Measurements from ENCODE around the gene OR1L6.

OR1L6 gene, protein sequence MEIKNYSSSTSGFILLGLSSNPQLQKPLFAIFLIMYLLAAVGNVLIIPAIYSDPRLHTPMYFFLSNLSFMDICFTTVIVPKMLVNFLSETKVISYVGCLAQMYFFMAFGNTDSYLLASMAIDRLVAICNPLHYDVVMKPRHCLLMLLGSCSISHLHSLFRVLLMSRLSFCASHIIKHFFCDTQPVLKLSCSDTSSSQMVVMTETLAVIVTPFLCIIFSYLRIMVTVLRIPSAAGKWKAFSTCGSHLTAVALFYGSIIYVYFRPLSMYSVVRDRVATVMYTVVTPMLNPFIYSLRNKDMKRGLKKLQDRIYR

DNA sequence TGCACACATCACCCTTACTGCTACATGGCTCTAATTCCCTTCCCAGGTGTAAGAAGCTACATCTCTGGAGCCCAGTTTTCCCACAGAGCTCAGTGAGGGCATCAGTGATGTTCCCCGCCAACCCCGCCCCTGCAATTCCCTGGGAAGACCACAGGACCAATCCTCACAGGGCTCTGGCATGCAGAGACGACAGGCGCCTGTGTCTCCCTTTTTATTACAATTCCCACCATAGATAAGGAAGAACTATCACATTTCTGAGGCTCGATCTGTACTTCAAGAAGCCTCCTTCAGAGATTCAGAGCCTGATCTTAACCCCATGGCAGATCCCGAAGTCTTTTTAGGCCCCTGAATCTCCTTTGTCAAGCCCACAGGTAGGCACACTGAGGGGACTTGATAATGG lies at the start of gene OR1L6:
TSS of gene OR1L6 (plus strand) at position 301 of the 400 bp plus-strand sequence. CDS start 7,545 bp downstream, outside the sequence.
- Mint-ChIP-seq H3K9me3 (peaks cover 13% of the 10 kb centered on the region), H3K27ac (no peak within 1 kb of the TSS), H3K27me3 (ENCODE audit: low read depth) (no peaks in the 10 kb centered on the region), H3K4me1 (ENCODE audit: low read depth) (no peaks in the 10 kb centered on the region), H3K36me3 (ENCODE audit: low read depth) (no peaks in the 10 kb centered on the region), H3K4me3 (no peak within 1 kb of the TSS)
- DNase-seq (ENCODE audit: low spot score) = no peak

DNA sequence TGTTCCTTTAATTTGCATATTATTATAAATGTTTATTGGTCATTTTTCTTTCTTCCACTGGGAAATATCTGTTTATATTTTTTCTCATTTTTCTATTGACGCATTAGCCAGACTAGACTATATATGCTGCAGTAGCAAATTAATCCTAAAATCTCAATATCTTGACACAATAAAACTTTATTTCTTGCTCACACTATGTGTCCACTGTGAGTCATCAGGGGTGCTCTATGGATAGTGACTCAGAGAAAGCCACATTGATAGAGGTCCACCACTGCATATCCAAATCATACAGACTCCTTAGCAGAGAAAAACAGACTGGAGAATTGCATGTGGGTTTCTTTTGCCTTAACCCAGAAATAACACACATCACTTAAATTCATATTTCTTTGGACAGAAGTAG lies 46.4 kb upstream of the OR1L6 start:
- Mint-ChIP-seq H3K4me1 (ENCODE audit: low read depth) (no peaks in the 10 kb centered on the region), H3K9me3 (no peaks in the 10 kb centered on the region), H3K36me3 (ENCODE audit: low read depth) (no peaks in the 10 kb centered on the region), H3K4me3 (no peak overlapping the region), H3K27me3 (ENCODE audit: low read depth) (no peaks in the 10 kb centered on the region), H3K27ac (no peak overlapping the region)
- no peak for DNase-seq (ENCODE audit: low spot score)

DNA sequence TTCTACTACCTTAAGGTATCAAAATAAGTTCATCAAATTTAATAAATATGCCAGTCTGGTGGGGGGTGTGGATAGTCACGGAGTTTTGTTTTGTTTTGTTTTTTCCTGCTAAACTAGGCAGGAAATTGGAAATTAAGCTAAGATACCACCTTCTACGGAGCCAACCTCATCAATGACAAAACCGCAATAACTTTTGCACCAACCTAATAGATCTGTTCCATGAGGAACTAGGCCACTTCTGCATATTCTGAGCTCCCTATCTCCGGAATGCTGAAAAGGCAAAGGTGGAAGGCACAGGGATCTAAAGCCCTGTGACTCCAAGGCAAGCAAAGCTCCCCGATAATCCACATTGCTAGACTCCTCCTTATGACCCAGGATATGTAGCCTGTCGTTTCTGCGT lies 24.1 kb upstream of the OR1L6 start:
- Mint-ChIP-seq H3K4me3 (no peak overlapping the region), H3K4me1 (ENCODE audit: low read depth) (no peaks in the 10 kb centered on the region), H3K27ac (no peak overlapping the region), H3K27me3 (ENCODE audit: low read depth) (no peaks in the 10 kb centered on the region), H3K9me3 (peaks cover 28% of the 10 kb centered on the region), H3K36me3 (ENCODE audit: low read depth) (no peaks in the 10 kb centered on the region)
- no peak for DNase-seq (ENCODE audit: low spot score)

DNA sequence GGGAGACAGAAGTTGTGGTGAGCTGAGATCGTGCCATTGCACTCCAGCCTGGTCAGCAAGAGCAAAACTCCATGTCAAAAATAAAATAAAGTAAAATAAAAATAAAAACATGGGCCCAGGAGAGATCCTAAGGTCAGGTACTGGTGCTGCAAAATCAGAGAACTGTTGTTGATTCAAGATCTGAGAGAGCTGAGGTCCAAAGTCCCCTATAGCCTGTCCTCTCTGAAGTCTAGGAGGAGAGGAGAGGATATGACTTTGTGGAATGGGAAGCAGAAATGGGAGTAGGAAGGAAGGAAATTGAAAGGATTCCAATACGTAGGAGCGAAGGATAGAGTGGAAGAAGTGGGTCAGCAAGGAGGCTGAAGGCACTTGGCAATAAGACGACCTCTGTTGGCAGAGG lies 22.9 kb upstream of the OR1L6 start:
- Mint-ChIP-seq H3K27ac (no peak overlapping the region), H3K9me3 (peaks cover 31% of the 10 kb centered on the region), H3K36me3 (ENCODE audit: low read depth) (no peaks in the 10 kb centered on the region), H3K4me3 (no peak overlapping the region), H3K27me3 (ENCODE audit: low read depth) (no peaks in the 10 kb centered on the region), H3K4me1 (ENCODE audit: low read depth) (no peaks in the 10 kb centered on the region)
- DNase-seq (ENCODE audit: low spot score) = no peak

DNA sequence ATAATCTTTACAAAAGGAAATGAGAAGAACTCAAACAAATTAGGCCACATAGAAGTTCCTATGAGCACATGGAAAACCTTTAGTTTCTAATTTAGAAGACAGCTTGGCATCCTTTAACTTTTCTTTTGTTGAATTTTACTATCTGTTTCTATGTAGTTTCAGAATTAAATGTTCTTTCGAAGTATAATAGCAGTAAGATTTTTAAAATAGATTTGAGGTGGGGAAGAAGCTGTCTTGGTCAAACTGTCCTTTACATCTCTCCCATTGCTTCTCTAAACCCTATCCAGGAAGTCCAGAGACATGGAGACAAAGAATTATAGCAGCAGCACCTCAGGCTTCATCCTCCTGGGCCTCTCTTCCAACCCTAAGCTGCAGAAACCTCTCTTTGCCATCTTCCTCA lies 18.4 kb upstream of the OR1L6 start, which contains the start of gene OR1L4:
TSS of gene OR1L4 (plus strand) at position 301 of the 400 bp plus-strand sequence. CDS start at position 301, 0 bp downstream.
- H3K9me3 Mint-ChIP-seq = peaks cover 50% of the 10 kb centered on the region
- H3K4me3 Mint-ChIP-seq = no peak within 1 kb of the TSS
- no peak for DNase-seq (ENCODE audit: low spot score)
- no peaks in the 10 kb centered on the region for H3K36me3 Mint-ChIP-seq (ENCODE audit: low read depth)
- no peak within 1 kb of the TSS for H3K27ac Mint-ChIP-seq
- no peaks in the 10 kb centered on the region for H3K4me1 Mint-ChIP-seq (ENCODE audit: low read depth)
- H3K27me3 Mint-ChIP-seq (ENCODE audit: low read depth) = no peaks in the 10 kb centered on the region

DNA sequence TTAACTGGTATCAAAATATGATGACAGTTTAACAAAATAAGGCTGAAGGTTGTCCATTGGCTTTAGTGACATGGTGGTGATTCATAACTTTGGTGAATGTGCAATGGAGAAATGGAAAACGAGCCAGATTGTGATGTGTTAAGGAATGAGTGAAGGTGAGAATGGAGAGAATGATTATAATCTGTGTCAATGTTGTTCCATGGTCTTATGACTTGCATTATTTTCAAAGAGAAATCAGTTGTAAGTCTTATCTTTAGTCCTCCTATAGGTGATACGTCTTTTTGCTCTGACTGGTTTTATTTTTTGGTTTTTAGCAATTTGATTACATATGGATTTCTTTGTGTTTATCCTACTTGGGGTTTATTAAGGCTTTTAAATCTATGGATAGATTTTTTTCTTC lies 12.7 kb downstream of the OR1L6 start:
- Mint-ChIP-seq H3K27me3 (ENCODE audit: low read depth) (no peaks in the 10 kb centered on the region), H3K4me3 (no peak overlapping the region), H3K36me3 (ENCODE audit: low read depth) (no peaks in the 10 kb centered on the region), H3K9me3 (peaks cover 26% of the 10 kb centered on the region), H3K27ac (no peak overlapping the region), H3K4me1 (ENCODE audit: low read depth) (no peaks in the 10 kb centered on the region)
- DNase-seq (ENCODE audit: low spot score) = no peak

DNA sequence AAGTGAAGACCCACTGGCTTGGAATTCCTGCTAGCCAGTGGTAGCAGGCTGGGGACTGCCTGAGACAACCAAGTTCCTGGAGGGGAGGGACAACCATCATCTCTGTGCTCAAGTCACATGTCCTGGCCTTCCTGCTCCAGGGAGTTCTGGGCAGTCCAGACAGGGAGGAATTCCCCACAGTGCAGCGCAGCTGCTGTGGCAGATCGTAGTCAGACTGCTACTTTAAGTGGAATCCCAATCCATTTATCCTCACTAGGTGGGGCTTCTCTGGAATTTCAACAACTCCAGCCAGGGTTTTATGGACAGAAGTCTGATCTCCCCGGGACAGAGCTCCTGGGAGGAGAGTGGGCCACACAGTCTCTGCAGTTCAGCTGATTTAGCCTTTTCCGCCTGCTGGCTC lies 25.7 kb downstream of the OR1L6 start:
- no peaks in the 10 kb centered on the region for H3K4me1 Mint-ChIP-seq (ENCODE audit: low read depth)
- DNase-seq (ENCODE audit: low spot score) = no peak
- no peaks in the 10 kb centered on the region for H3K27me3 Mint-ChIP-seq (ENCODE audit: low read depth)
- H3K27ac Mint-ChIP-seq = no peak overlapping the region
- peaks cover 13% of the 10 kb centered on the region for H3K9me3 Mint-ChIP-seq
- no peak overlapping the region for H3K4me3 Mint-ChIP-seq
- H3K36me3 Mint-ChIP-seq (ENCODE audit: low read depth) = no peaks in the 10 kb centered on the region

DNA sequence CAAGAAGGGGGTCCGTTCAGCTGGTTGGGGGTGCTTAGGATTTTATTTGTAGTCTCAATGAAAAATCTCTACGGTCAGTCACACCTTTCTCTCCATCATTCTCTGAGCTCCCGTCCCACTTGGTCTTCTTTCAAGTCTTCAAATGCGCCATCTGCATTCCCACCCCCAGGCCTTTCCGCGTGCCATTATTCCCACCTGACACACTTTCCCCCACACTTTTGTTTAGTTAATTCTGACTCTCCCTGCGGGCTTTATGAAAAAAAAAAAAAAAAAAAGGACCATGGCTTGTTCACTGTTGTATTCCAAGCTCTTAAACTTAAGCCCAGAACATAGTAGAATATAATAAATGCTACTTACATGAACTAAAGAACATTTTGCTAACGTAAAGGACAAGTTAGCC lies 34.9 kb downstream of the OR1L6 start:
- H3K27me3 Mint-ChIP-seq (ENCODE audit: low read depth) = no peaks in the 10 kb centered on the region
- no peak overlapping the region for H3K27ac Mint-ChIP-seq
- no peak overlapping the region for H3K4me3 Mint-ChIP-seq
- no peak for DNase-seq (ENCODE audit: low spot score)
- H3K36me3 Mint-ChIP-seq (ENCODE audit: low read depth) = no peaks in the 10 kb centered on the region
- H3K9me3 Mint-ChIP-seq = peaks cover 4% of the 10 kb centered on the region
- no peaks in the 10 kb centered on the region for H3K4me1 Mint-ChIP-seq (ENCODE audit: low read depth)

DNA sequence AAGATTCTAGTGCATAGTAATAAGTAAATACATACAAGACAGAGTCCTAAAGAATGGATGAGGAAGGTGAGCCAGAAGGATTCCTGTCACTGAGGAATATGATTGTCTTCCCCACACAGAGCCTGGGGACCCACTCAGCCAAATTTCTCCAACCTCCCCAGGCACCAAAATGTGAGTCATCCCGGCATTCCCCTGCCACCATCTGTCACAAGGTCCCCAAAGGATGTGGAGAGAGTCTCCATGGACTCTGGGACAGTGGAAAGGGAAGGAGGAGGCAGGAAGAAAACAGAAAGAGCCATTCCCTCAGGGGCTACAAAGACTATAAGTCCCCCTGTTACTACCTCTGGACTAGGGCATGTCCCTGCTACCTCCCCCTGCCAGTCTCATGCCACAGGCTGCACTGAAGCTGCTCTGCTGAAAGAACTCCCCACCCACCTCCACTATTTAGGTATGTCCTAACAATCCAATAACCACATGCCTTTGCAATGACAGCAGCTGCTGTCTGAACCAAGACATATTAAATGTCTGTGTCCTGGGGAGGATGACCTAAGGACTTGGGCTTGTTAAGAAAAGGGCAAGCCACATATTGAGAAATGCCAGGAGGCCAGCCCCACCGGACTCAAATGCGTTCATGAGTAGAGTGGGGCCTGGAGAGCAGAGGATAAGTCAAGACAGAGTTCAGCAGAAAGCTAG lies 36.0 kb downstream of the OR1L6 start:
- Mint-ChIP-seq H3K4me3 (no peak overlapping the region), H3K36me3 (ENCODE audit: low read depth) (no peaks in the 10 kb centered on the region), H3K27ac (no peak overlapping the region), H3K9me3 (peaks cover 4% of the 10 kb centered on the region), H3K27me3 (ENCODE audit: low read depth) (no peaks in the 10 kb centered on the region), H3K4me1 (ENCODE audit: low read depth) (no peaks in the 10 kb centered on the region)
- no peak for DNase-seq (ENCODE audit: low spot score)

DNA sequence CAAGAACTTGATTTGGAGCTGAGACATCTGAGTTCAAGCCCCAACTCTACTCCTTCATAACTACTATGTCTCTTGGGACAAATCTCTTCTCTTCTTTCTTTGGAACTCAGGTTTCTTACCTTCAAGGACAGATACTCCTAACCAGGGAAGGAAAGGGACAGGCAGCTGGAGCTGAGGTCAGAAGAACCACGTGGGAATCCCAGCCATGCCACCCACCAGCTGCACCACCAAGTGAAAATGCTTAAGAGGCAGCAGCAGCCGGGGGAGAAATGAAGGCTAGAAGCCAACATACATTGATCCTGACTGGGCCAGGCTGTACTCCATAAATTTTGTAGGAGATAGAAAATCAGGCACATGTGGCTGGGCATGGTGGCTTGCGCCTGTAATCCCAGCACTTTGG lies 37.1 kb downstream of the OR1L6 start:
- no peaks in the 10 kb centered on the region for H3K9me3 Mint-ChIP-seq
- H3K4me3 Mint-ChIP-seq = no peak overlapping the region
- H3K36me3 Mint-ChIP-seq (ENCODE audit: low read depth) = no peaks in the 10 kb centered on the region
- DNase-seq (ENCODE audit: low spot score) = no peak
- H3K4me1 Mint-ChIP-seq (ENCODE audit: low read depth) = no peaks in the 10 kb centered on the region
- no peak overlapping the region for H3K27ac Mint-ChIP-seq
- H3K27me3 Mint-ChIP-seq (ENCODE audit: low read depth) = no peaks in the 10 kb centered on the region

DNA sequence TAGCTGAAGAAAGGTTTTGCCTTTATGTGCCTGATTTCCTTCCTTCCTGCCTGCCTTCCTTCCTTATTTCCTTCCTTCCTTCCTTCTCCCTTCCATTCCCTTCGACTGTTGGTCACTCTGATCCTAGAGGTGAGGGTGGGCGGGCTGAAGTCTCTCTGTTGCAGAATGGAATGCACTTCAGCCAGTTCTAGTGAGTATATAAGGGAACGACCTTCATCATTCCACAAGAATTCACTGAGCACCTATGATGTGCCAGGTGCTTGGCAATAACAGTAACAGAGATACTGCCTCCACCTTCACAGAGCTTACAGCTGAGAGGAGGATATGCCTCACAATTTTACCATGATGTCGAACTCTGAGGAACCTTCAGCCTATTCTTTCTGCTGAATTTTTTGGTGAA lies 37.9 kb downstream of the OR1L6 start:
- Mint-ChIP-seq H3K27me3 (ENCODE audit: low read depth) (no peaks in the 10 kb centered on the region), H3K4me3 (no peak overlapping the region), H3K27ac (no peak overlapping the region), H3K9me3 (no peaks in the 10 kb centered on the region), H3K4me1 (ENCODE audit: low read depth) (no peaks in the 10 kb centered on the region), H3K36me3 (ENCODE audit: low read depth) (no peaks in the 10 kb centered on the region)
- no peak for DNase-seq (ENCODE audit: low spot score)

DNA sequence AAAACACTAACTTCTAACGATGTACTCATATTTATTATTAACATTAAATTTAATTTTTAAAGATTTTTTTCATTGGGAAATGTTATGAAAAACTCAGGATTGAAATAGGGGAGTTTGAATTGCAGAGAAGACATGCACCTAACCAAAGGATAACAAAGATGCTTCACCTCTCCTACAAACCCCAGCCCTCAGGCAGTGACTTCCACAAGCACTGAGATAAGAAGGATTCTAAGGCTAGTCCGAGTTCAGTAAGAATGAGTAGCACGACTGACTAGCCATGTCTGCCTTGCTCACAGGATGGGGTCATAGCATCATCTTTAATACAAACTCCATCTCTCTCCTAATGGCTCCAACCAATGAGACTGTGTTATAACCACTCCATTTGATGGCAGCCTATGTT lies 39.6 kb downstream of the OR1L6 start:
- Mint-ChIP-seq H3K27me3 (ENCODE audit: low read depth) (no peaks in the 10 kb centered on the region), H3K27ac (no peak overlapping the region), H3K4me3 (no peak overlapping the region), H3K36me3 (ENCODE audit: low read depth) (no peaks in the 10 kb centered on the region), H3K9me3 (no peaks in the 10 kb centered on the region), H3K4me1 (ENCODE audit: low read depth) (no peaks in the 10 kb centered on the region)
- no peak for DNase-seq (ENCODE audit: low spot score)

DNA sequence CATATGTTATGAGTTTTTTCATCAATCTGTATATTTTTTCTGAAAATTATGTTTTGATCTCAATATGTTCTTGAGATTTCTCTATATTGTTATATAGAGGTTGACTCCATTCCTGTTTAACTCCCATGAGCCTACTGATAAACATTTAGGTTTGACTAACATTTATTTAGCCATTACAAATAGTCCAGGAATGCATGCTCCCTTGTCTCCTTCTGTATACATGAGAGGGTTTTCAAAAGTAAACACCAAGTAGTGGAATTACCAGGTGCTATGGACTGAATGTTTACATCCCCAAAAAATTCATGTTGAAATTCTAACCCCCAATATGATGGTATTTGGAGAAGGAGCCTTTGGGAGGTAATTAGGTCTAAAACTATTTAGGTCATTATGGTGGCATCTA lies 43.2 kb downstream of the OR1L6 start:
- H3K27ac Mint-ChIP-seq = no peak overlapping the region
- no peak for DNase-seq (ENCODE audit: low spot score)

DNA sequence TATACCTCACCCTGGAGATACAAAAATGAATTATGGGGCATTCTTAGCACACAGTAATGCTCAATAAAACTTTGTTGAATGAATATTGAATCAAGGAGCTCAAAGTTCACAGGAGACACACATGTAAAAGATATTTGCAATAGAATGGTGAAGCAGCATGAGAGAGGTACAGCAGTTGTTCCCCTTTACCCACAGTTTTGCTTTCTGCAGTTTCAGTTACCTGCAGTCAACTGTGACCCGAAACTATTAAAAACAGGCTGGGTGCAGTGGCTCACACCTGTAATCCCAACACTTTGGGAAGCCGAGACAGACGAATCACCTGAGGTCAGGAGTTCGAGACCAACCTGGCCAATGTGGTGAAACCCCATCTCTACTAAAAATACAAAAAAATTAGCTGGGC lies 44.2 kb downstream of the OR1L6 start:
- Mint-ChIP-seq H3K27ac (no peak overlapping the region), H3K4me3 (no peak overlapping the region), H3K4me1 (ENCODE audit: low read depth) (no peaks in the 10 kb centered on the region), H3K27me3 (ENCODE audit: low read depth) (no peaks in the 10 kb centered on the region), H3K36me3 (ENCODE audit: low read depth) (no peaks in the 10 kb centered on the region), H3K9me3 (no peaks in the 10 kb centered on the region)
- no peak for DNase-seq (ENCODE audit: low spot score)

More for the DNA sequence above, 43.2 kb downstream of the OR1L6 start:
- no peaks in the 10 kb centered on the region for H3K4me1 Mint-ChIP-seq (ENCODE audit: low read depth)
- no peak overlapping the region for H3K4me3 Mint-ChIP-seq
- H3K36me3 Mint-ChIP-seq (ENCODE audit: low read depth) = no peaks in the 10 kb centered on the region
- no peaks in the 10 kb centered on the region for H3K27me3 Mint-ChIP-seq (ENCODE audit: low read depth)
- H3K9me3 Mint-ChIP-seq = no peaks in the 10 kb centered on the region

Data from T-helper 2 cell treated with Interferon-gamma antibody and Interleukin-4, amounts not matched to agents 5 μg/mL and 100 μg/mL, for 36 hours (primary cell).